Amniotic epithelial cell (primary cell): ENCODE measurements around the gene VPS26C.
"Not testable (repeated sequence)": the region's sequence is repeated elsewhere in the genome, so short reads cannot be mapped to it uniquely, and the experiment has no call there.

Source experiments
- DNase-seq: peaks from one replicate; pipeline ENCODE4 v3.0.0-alpha.2; 2010; ENCODE audit warnings: low read depth

Gene VPS26C

DNA sequence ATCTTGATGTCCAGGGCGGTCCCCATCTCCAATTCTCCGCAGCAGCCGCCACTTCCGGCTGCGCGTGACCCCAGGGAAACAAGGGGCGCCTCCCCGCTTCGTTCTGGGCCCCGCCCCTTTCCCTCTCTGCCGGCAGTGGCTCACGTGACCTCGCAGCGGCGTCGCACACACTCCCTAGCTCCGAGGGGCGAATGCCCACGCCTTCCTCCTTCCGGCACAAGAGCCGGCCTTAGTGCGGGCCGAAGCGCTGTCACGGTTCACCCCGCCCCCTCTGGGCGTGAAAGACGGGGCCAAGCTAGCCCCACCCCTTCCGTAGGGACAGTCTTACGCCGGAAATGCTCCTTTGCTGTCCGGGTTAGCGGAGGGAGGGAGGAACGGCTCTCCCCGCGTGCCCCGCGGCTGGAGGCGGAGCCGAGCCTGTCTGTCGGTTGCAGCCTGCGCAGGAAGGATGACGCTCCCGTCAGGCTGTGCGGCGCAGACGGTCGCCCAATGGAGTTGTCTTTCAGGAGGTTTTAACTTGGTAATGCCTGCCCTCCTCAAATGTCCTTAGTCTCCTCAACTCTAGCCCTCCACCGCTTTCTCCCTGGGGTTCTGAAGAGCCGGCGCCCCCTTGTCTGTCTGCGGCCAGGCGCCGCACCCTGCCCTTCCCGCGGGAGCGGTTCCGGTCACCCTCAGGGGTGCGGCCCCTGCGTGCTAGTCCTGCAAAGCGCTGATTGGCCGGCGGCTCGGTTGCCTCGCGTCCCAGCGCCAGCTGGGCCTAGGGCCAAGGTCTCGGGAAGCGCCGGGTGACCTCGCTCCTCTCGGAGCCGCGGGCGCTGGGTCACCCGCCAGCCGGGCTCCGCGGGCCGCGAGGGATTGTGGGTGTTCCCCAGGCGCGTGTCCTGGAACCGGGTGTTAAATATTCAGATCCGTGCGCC is at the start of gene VPS26C:
TSS of gene VPS26C (minus strand) at position 66 of the 917 bp plus-strand sequence. CDS start at position 26, 40 bp downstream.
- peak; percentile 99 for DNase-seq

DNA sequence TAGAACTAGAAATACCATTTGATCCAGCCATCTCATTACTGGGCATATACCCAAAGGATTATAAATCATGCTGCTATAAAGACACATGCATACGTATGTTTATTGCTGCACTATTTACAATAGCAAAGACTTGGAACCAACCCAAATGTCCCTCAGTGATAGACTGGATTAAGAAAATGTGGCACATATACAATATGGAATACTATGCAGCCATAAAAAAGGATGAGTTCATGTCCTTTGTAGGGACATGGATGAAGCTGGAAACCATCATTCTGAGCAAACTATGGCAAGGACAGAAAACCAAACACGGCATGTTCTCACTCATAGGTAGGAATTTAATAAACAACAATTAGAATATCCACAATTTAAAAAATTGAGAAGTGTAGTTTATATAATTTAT is 48.9 kb upstream of the VPS26C start:
- not testable (repeated sequence) for DNase-seq

DNA sequence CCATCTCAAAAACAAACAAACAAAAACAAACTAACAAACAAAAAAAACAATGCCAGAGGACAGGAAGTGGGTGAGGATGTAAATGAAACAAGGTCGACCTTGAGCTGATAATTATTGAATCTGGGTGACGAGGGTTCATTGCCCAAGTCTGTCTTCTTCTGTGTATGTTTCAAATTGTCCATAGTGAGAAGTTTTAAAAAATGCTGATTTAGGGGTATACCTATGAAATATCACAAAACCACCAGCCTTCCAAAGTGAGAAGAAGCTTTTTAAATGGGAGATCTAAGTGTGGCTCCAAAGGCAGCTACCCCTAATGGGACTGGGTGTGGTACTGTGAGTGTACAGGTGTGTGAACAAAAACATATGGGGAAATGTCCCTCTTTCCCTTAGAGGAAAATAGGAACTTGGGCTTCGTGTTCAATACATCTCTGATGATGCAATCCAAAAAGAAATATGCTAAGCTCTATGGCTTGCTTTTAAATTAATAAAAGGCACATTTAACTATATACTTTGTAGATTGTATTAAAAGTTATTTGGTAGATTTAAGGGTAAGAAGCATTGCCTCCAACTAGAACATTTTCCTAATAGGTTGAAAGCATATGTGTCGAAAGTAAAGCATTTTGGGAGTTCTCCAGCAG is 33.1 kb upstream of the VPS26C start:
- no peak for DNase-seq

DNA sequence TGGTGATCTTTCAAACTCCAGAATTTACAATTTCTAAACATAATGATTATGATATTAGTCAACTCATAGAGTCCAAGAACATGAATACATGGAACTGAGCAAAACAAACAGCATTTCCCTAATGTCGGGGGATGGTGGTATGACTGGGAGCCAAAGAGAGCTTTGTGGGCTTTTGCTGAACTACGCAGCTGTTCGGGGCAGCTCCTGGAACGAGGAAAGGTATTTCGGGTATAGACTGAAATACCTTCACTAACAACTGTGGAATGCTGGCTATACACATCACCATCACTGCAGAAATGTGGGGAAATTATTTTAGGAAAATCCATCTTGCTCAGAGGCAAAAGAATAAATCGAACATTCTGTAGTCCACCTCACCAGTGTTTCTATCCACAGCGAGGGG is 30.2 kb upstream of the VPS26C start:
- peak; percentile 5 for DNase-seq

DNA sequence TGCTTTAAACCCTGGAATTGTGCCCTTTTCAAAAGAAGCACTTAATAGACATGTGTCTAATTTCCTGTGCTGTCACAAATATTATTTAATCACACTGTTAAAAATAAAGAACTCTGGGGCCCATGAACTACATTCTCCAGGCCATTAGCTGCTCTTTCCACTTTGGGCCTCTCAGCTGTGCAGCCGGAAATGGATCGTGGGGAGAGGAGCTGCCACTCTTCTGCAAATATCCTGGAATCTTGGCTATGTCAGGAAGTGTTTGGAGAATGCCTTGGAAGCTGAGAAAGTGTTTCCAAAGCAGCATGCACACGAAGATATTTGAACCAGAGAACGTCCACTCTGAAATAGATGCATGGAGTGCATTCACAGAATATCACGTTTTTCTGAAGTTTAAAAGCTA is 27.5 kb upstream of the VPS26C start:
- no peak for DNase-seq

DNA sequence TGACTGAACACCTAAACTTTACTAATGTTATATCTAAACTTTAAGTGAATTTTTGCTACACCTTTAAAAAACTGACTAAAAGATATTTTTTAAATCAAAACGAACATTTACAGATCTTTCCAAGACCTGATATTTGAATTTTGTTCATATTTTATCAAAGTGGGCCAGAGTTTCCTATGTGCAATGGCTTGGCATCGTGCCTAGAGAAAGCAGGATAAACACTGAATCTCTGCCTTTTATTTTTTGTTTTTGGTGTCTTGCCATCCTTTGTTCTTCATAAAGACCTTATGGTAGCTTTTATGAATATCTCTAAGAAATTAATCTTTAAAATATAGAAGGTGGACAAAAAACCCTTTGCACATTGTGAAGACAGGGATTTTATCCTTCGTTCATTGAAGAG is 25.8 kb upstream of the VPS26C start:
- DNase-seq, result no peak

DNA sequence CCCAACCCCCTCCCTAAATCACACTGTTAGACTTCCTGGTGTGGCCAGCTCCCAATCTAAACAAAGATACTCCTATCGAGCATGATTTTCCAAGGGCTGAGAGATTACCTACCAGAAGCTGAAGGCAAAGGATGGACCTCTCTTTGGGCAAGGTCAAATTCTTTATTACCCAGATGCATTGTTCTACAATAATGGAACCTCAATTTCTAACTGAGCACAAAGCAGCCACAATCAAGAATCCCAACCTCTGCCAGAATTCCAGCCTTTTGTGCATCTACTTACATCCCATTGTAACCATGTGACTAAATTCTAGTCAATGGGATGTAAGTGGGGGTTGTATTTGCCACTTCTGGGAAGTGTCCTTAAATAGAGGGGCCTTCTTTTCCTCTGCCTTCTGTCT is 24.9 kb upstream of the VPS26C start:
- no peak for DNase-seq

DNA sequence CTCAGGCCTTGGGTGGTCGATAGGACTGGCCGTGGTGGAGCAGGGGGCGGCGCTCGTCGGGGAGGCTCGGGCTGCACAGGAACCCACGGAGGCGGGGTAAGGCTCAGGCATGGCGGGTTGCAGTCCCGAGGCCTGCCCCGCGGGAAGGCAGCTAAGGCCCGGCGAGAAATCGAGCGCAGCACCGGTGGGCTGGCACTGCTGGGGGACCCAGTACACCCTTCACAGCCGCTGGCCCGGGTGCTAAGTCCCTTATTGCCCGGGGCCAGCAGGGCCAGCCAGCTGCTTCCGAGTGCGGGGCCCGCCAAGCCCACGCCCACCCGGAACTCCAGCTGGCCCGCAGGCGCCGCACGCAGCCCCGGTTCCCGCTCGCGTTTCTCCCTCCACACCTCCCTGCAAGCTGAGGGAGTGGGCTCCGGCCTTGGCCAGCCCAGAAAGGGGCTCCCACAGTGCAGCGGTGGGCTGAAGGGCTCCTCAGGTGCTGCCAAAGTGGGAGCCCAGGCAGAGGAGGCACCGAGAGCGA is 16.1 kb upstream of the VPS26C start:
- not testable (repeated sequence) for DNase-seq

DNA sequence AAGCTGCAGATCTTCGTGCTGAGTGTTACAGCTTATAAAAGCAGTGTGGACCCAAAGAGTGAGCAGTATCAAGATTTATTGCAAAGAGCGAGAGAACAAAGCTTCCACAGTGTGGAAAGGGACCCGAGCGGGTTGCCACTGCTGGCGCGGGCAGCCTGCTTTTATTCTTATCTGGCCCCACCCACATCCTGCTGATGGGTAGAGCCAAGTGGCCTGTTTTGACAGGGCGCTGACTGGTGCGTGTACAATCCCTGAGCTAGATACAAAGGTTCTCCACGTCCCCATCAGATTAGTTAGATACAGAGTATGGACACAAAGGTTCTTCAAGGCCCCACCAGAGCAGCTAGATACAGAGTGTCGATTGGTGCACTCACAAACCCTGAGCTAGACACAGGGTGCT is 15.5 kb upstream of the VPS26C start:
- DNase-seq, result not testable (repeated sequence)

DNA sequence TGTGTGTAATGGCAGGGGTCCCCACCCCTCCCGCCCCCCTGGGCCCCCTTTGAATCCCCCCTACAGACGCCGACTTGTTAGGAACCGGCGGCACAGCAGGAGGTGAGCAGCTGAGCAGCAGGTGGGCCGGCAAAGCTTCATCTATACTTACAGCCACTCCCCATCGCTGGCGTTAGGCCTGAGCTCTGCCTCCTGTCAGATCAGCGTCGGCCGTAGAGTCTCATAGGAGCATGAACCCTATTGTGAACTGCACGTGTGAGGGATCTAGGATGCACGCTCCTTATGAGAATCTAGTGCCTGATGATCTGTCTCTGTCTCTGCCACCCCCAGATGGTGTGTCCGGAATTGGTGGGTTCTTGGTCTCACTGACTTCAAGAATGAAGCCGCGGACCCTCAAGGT is 14.9 kb upstream of the VPS26C start:
- DNase-seq, result no peak

DNA sequence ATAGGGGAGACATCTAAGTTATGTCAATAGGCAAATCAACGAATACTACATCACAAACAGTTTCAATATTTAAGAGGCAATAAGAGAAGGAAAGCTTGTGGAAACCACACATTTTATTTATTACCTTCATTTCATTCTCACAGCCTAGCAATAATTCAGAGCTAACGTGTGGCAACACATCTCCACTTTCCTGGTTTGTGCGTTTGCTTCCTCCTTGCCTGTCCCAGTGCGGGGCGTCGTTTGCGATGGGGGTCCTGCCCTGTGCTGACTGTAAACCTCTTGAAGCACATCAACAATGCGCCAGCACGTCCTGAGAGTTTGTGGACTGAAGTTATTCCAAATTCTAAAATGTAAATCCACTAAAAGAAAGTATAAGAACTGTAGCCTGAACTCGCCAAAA is 14.4 kb upstream of the VPS26C start:
- no peak for DNase-seq

DNA sequence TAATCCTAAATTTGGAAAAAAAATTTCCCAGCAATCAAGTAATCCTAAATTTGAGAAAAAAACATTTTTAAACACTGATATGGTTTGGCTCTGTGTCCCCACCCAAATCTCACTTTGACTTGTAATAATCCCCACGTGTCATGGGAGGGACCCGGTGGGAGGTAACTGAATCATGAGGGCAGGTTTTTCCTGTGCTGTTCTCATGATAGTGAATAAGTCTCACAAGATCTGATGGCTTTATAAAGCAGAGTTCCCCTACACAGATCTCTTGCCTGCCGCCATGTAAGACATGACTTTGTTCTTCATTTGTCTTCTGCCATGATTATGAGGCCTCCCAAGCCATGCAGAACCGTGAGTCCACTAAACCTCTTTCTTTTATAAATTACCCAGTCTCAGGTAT is 12.1 kb upstream of the VPS26C start:
- DNase-seq, result not testable (repeated sequence)

DNA sequence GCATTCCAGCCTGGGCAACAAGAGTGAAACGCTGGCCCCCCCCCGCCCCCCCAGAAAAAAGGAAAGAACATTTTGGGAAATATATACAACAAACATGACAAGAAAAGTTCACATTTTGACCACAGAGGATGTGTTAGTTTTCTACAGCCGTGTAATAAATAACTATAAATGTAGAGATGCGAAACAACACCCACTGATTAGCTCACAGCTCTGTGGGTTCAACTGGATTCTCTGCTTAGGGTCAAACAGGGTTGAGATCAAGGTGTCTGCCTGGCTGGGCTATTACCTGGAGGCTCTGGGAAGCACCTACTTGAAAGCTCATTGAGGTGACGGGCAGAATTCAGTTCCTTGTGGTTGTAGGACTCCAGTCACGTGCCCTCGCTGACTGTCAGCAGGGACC is 11.1 kb upstream of the VPS26C start:
- DNase-seq, result no peak

DNA sequence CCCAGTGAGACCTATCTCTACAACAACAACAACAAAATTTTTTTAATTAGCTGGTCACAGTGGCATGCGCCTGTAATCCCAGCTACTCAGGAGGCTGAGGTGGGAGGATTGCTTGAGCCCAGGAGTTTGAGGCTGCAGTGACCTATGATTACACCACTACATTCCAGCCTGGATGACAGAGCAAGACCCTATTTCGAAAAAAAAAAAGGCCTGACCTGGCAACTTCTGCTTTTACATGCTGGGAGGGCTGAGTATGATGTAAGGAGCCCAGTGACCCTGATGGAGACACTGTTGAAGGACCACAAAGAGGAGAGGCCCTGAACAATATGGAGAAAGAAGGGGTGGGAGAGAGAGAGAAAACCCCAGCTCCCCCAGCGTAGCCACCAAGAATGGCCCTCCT is 9.2 kb upstream of the VPS26C start:
- peak; percentile 12 for DNase-seq

DNA sequence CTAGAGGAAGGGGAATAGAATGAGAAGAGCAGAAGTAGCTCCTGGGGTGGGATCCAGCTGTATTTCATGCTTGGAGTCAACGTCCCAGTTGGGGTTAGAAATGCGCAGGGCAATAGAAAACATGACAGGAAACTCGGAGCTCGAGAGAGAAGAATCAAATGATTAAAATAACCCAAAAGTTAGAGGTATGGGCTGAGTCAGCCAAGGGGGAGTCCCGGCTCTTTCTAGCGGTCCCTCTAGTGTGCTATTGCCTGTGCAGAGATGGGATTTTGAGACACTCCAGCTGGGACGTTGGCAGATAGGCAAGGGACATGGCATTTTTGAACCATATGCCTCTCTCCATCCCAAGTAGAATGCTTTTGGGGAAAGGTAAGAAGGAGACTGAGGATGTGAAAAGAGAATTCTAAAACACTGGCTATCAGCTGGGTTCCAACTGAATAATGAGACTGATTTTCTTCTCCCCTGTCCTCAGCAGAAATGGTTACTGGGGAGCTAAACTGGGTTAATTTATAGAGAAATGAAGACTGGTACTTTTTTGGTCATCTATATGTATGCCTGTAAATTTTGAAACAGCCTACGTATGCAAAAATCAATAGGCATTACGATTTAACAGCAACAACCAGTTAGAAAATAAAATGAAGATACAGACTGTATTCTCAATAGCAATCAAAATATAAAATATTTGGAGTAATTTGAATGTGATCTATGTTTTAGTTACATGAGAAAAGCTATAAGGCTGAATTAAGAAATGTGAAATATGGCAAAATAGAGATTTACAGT is 7.0 kb upstream of the VPS26C start:
- no peak for DNase-seq

DNA sequence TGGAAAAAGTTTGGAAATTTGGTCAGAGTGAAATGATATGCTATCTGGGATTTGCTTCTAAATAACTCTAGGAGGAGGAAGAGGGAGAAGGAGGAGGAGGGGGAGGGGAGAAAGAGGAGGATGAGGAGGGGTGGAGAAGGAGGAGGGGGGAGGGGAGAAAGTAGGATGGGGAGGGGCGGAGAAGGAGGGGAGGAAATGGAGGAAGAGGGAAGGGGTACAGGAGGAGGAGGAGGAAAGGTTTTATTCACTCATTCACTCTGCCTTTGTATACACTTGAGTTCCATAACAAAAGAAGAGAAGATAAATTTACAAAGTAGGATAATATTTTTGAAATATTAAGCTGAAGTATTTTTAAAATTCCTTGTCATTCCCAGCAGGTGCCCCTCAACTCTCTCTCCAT is 6.3 kb upstream of the VPS26C start:
- no peak for DNase-seq

DNA sequence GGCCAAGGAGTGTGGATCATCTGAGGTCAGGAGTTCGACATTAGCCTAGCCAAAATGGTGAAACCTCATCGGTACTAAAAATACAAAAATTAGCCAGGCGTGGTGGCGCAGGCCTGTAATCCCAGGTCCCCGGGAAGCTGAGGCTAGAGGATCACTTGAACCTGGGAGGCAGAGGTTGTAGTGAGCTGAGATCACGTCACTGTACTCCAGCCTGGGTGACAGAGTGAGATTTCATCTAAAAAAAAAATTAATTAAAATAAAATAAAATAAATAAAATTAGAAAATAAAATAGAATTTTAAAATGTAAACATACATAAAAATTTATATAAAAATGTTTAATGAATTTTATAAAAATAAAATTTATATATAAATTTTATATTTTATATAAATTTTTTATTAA is 5.8 kb upstream of the VPS26C start:
- no peak for DNase-seq

DNA sequence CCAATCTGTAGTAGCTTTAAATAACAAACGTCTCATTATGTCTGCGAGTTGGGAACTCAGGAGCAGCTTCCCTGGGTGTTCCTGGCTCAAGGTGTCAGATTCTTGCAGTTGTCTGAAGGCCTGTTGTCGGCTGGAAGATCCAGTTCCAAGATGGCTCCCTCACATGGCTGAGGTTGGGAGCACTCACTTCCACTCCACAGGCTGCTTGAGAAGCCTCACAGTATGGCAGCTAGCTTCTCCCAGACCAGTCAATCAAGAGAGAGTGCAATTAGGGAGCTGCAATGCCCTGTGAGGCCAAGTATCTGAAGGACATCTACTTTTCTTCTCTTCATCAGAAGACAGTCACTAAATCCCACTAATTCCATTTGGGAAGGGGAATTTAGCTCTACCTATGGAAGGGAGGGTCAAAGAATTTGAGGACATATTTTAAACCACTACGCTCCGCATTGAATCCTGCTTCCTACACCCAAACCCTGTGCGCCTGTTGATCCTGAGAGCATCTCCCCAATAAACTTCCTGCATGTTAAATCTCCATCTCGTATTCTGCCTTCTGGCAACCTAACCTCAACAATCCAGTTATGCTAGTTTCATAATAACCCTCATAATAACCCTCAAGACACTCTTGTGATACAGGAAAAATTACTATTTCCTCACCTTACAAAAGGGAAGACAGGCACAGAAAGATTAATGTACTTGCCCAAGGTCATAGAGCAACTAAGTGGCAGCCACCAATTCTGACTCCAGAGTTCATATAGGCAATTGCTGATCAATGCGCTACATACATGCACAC is 3.6 kb upstream of the VPS26C start:
- no peak for DNase-seq

DNA sequence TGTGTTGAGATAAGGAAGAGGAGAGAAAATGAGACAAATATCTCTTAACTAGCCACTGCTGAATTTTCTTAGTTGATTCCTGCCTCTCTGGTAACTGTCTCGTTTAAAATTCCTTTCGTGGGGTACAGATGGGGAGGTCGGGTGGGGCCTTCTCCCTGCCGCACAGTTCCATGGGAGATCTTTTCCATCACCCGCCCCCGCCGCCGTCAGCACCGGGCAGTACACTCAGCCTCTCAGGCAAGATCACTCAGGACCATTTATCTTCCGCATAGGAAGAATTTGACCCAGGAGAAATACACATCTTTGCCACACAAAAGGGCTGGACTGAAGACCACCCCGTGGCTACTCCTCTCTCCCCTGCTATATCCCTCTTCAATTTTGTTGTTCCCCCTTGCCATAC is 2.3 kb upstream of the VPS26C start:
- DNase-seq, result no peak

DNA sequence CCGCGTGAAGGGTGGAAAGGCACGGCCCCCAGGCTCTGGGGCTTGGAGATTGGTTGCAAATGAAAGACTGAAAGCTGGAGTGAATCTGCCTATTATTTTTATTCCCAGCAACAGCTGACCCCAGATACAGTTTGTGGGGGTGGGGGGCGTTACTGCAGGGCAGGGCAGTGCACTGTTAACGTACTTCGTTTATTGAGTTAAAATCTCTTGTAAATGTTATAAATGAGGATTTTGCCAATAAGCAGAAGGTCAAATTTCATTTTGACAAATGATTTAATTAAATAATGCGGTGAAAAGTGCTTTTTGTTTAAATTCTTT is 1.0 kb upstream of the VPS26C start:
- DNase-seq, result no peak

DNA sequence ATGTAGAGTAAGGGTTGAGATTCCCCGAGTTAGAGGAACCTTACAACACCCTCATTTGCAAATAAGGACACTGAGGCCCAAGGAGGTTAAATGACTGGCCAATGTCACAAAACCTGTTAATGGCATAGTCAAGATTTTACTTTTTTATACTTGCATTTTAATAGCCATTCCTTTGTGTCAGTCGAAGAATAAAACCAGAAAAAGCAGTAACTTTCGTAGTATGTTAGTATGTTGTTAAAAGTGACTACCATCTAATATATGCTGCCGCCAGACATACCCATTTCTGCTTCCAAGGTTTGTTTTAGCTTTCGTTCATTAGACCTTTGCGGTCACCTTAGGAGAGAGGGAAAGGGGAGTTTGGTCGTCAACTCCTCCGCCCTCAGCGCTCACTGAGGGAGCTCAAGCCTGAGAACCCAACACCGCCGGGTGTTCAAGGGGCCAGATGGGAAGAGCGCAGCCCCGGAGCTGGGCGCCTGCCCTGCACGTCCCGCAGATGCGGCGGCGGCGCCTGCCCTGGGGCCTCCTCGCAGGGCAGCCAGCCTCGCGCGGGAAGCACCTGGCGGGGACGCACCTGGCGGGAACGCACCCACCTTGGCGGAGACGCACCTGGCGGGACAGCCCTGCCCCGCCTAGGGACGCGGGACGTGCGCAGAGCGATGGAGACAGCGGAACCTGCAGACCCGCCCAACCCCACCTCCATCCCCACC is 466 bp downstream of the VPS26C start:
- peak; percentile 31 for DNase-seq
